OCI-LY7 (cell line): ENCODE data around the gene UBAP2. TPM values are rescaled to one million over a fixed set of nuclear protein-coding genes. Genes with fewer than 3 reads are reported as not detected.

ENCODE experiments used
- BruUV-seq: library from RNA; stranded (reverse); fragments of 400-500 nt; replicated peaks from 2 replicates; lab custom pipeline; 2021; lab: Mats Ljungman, UMichigan
- CTCF ChIA-PET: fragments of 300-600 bp; sonication (Branson Sonifier 250); formaldehyde crosslinking; loops from one replicate; lab custom pipeline; 2022; ENCODE audit warnings: antibody characterized with exemption; ENCODE audit not compliant: unreplicated experiment; lab: Charles Lee
- POLR2A ChIA-PET: fragments of 300-600 bp; sonication (Branson Sonifier 250); formaldehyde crosslinking; loops from one replicate; lab custom pipeline; 2022; ENCODE audit warnings: antibody characterized with exemption; lab: Charles Lee
- DNase-seq: peaks from one replicate; pipeline ENCODE4 v3.0.0-alpha.2; 2015; ENCODE audit warnings: low spot score
- H2AFZ ChIP-seq: fragments of 200-600 bp; sonication (generic), shearing (Covaris generic); 2 replicates; pipeline ENCODE4 v1.6.1; 2014; ENCODE audit warnings: mild to moderate bottlenecking, antibody characterized with exemption, low read length, moderate library complexity
- H3K27ac ChIP-seq: fragments of 200-600 bp; sonication (generic); 2 replicates; pipeline ENCODE4 v1.5.1; 2014; ENCODE audit warnings: mixed run types, low read depth, mild to moderate bottlenecking, moderate library complexity, low read length, inconsistent platforms; ENCODE audit not compliant: poor library complexity, severe bottlenecking
- H3K36me3 ChIP-seq: fragments of 200-600 bp; sonication (generic); 2 replicates; pipeline ENCODE4 v1.6.1; 2014; ENCODE audit warnings: mild to moderate bottlenecking, antibody characterized with exemption, low read length, moderate library complexity, mixed read lengths; ENCODE audit not compliant: insufficient read depth
- H3K4me1 ChIP-seq: fragments of 200-600 bp; sonication (generic); 2 replicates; pipeline ENCODE4 v1.5.1; 2014; ENCODE audit warnings: mild to moderate bottlenecking, low read length; ENCODE audit not compliant: insufficient read depth, poor library complexity, severe bottlenecking
- H3K4me2 ChIP-seq: fragments of 200-600 bp; sonication (generic); 2 replicates; pipeline ENCODE4 v1.6.1; 2014; ENCODE audit warnings: mild to moderate bottlenecking, low read length
- H3K4me3 ChIP-seq: fragments of 200-600 bp; sonication (generic); 2 replicates; pipeline ENCODE4 v1.5.1; 2014; ENCODE audit warnings: mild to moderate bottlenecking, low read depth, low read length; ENCODE audit not compliant: poor library complexity, severe bottlenecking
- H3K79me2 ChIP-seq: fragments of 200-600 bp; sonication (generic); 2 replicates; pipeline ENCODE4 v1.6.1; 2016; ENCODE audit warnings: low read depth, mild to moderate bottlenecking, low read length, moderate library complexity, mixed read lengths; ENCODE audit not compliant: insufficient read depth
- H3K9me2 ChIP-seq: fragments of 200-600 bp; sonication (generic); 2 replicates; pipeline ENCODE4 v1.6.1; 2016; ENCODE audit warnings: mild to moderate bottlenecking, low read length, mixed read lengths; ENCODE audit not compliant: insufficient read depth
- H3K9me3 ChIP-seq: fragments of 200-600 bp; sonication (generic); 2 replicates; pipeline ENCODE4 v1.6.1; 2014; ENCODE audit warnings: mild to moderate bottlenecking, mixed run types, low read length, mixed read lengths
- H4K20me1 ChIP-seq: fragments of 200-600 bp; sonication (generic); 2 replicates; pipeline ENCODE4 v1.6.1; 2014; ENCODE audit warnings: mild to moderate bottlenecking, antibody characterized with exemption, low read length, moderate library complexity, mixed read lengths; ENCODE audit not compliant: insufficient read depth
- CTCF ChIP-seq: fragments of 200-600 bp; sonication (generic); conservative IDR thresholded peaks from 2 replicates; pipeline ENCODE4 v1.5.1; 2014; ENCODE audit warnings: mild to moderate bottlenecking, antibody characterized with exemption, low read length, moderate library complexity, mixed read lengths
- EZH2phosphoT487 ChIP-seq: fragments of 200-600 bp; sonication (generic); IDR thresholded peaks from 2 replicates; pipeline ENCODE4 v1.6.1; 2018; ENCODE audit warnings: low read depth, borderline replicate concordance, mild to moderate bottlenecking, mixed run types, antibody characterized with exemption, low read length, moderate library complexity, mixed read lengths
- intact Hi-C: fragments of 100-400 bp; cut with micrococcal nuclease; formaldehyde crosslinking; loops from one replicate; pipeline ENCODE4 v1.10.0; 2022; ENCODE audit not compliant: unreplicated experiment
- total RNA-seq, 2 experiments: library from RNA; depleted of rRNA in 1 of 2; stranded (reverse); fragments of >200 nt in 1 of 2; shearing (Covaris generic) in 1 of 2; gene quantifications; 2 replicates each; pipeline ENCODE4 v1.2.3, GENCODE V29; 2014 to 2022

Gene UBAP2
- total RNA-seq, 2 experiments from 2014 or later, result 28.5 to 63.9 TPM

GRCh38 chr9:33943389-33943788 lies 105.3 kb downstream of the UBAP2 start:
- DNase-seq, result no peak
- no TSS peak for BruUV-seq
- H3K9me2 ChIP-seq, result no peaks in the 10 kb centered on the region
- no peak overlapping the region for H2AFZ ChIP-seq
- H3K36me3 ChIP-seq, result peaks cover 94% of the 10 kb centered on the region
- CTCF ChIA-PET, result interaction anchor here (1.0 kb wide), 1 partner anchor 128 kb away, joined by 3 read pairs; no protein-coding TSS in a partner anchor
- H3K4me3 ChIP-seq, result no peak overlapping the region
- no peak overlapping the region for H3K27ac ChIP-seq
- POLR2A ChIA-PET, result interaction anchor here (1.0 to 1.1 kb wide), 2 partner anchors 9 to 36 kb away, joined by 3 to 4 read pairs; no protein-coding TSS in a partner anchor
- H3K79me2 ChIP-seq, result no peaks in the 10 kb centered on the region
- no peak overlapping the region for H3K4me2 ChIP-seq
- H3K4me1 ChIP-seq, result no peaks in the 10 kb centered on the region
- no peaks in the 10 kb centered on the region for H3K9me3 ChIP-seq
- intact Hi-C loops, result no loop called here
- no peaks in the 10 kb centered on the region for H4K20me1 ChIP-seq
- no peak for TF ChIP-seq EZH2phosphoT487
- no peak for TF ChIP-seq CTCF

- no peaks in the 10 kb centered on the region for H3K9me3 ChIP-seq
- intact Hi-C loops, result no loop called here
- H3K4me1 ChIP-seq, result no peaks in the 10 kb centered on the region
- no peaks in the 10 kb centered on the region for H3K9me2 ChIP-seq
- no peak overlapping the region for H2AFZ ChIP-seq
- no peak overlapping the region for H3K4me3 ChIP-seq
- peaks cover 94% of the 10 kb centered on the region for H3K36me3 ChIP-seq
- DNase-seq, result no peak
- CTCF ChIA-PET, result interaction anchor here (1.0 kb wide), 1 partner anchor 127 kb away, joined by 3 read pairs; no protein-coding TSS in a partner anchor
- no peak overlapping the region for H3K27ac ChIP-seq
- no peaks in the 10 kb centered on the region for H4K20me1 ChIP-seq
- TF ChIP-seq CTCF (no peak), EZH2phosphoT487 (no peak)
- H3K4me2 ChIP-seq, result no peak overlapping the region
- BruUV-seq, result no TSS peak
- H3K79me2 ChIP-seq, result no peaks in the 10 kb centered on the region
- POLR2A ChIA-PET, result no interaction called here
Measured at GRCh38 chr9:33942471-33943083, 106.1 kb downstream of the UBAP2 start.
